Astrocyte (in vitro differentiated cells and primary cell): ENCODE measurements around the gene CDC42EP4.

Experiments
- EZH2 ChIP-seq: IDR thresholded peaks from 2 replicates; pipeline ENCODE4 v1.6.1; 2012; ENCODE audit warnings: mild to moderate bottlenecking, low read length, inconsistent platforms; ENCODE audit not compliant: insufficient read depth
- TF ChIP-seq, protein P1 (sequence below): IDR thresholded peaks from 2 replicates; pipeline ENCODE4 v1.5.1; 2011; ENCODE audit warnings: low read depth, mild to moderate bottlenecking, inconsistent platforms, low read length, moderate library complexity; ENCODE audit not compliant: insufficient read depth

DNA sequence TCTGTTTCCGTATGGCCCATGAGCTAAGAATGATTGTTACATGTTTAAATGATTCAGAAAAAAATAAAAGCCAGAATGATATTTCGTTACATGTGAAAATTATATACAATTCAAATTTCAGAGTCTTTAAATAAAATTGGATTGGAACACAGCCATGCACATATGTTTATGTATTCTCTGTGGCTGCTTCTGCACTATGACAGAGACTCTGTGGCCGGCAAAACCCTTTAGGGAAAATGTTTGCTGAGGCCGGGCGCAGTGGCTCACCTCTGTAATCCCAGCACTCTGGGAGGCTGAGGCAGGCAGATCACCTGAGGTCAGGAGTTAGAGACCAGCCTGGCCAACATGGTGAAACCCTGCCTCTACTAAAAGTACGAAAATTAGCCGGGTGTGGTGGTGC, 15.9 kb upstream of the CDC42EP4 start:
- TF ChIP-seq, protein P1, sequence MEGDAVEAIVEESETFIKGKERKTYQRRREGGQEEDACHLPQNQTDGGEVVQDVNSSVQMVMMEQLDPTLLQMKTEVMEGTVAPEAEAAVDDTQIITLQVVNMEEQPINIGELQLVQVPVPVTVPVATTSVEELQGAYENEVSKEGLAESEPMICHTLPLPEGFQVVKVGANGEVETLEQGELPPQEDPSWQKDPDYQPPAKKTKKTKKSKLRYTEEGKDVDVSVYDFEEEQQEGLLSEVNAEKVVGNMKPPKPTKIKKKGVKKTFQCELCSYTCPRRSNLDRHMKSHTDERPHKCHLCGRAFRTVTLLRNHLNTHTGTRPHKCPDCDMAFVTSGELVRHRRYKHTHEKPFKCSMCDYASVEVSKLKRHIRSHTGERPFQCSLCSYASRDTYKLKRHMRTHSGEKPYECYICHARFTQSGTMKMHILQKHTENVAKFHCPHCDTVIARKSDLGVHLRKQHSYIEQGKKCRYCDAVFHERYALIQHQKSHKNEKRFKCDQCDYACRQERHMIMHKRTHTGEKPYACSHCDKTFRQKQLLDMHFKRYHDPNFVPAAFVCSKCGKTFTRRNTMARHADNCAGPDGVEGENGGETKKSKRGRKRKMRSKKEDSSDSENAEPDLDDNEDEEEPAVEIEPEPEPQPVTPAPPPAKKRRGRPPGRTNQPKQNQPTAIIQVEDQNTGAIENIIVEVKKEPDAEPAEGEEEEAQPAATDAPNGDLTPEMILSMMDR, result no peak
- TF ChIP-seq EZH2, result no peak
